Natural killer cell (primary cell): Measurements from ENCODE around the gene CNOT1. TPM values are rescaled to one million over a fixed set of nuclear protein-coding genes. Genes with fewer than 3 reads are reported as not detected.
A peak's percentile ranks its signal among the peaks of the same experiment; 100 is the strongest.
"Not testable (repeated sequence)": the region's sequence is repeated elsewhere in the genome, so short reads cannot be mapped to it uniquely, and the experiment has no call there.

Source experiments
- ATAC-seq, 3 donors: fragments of 150-1000 bp in 2 of 3; fragments of 200-7000 bp in 1 of 3; cut with Tn5 transposase; 1 replicate in 1 of 3; 2 replicates in 2 of 3; pipeline ENCODE4 v1.10.0; 2021; ENCODE audit warnings: mild to moderate bottlenecking in 2 of 3, moderate library complexity in 2 of 3
- DNase-seq, 2 donors: peaks; one replicate each; pipeline versions ENCODE4 v3.0.0 to v3.0.0-alpha.2; 2013 to 2021; ENCODE audit warnings: mixed read lengths in 1 of 2
- H3K27ac ChIP-seq: one replicate; pipeline ENCODE4 v1.5.1; 2013; ENCODE audit warnings: mild to moderate bottlenecking, low read length
- H3K27me3 ChIP-seq: one replicate; pipeline ENCODE4 v1.6.1; 2013; ENCODE audit warnings: low read length; ENCODE audit not compliant: control insufficient read depth, insufficient read depth
- H3K36me3 ChIP-seq: one replicate; pipeline ENCODE4 v1.6.1; 2013; ENCODE audit warnings: low read length; ENCODE audit not compliant: control insufficient read depth, insufficient read depth
- H3K4me1 ChIP-seq: one replicate; pipeline ENCODE4 v1.6.1; 2013; ENCODE audit warnings: low read length; ENCODE audit not compliant: control insufficient read depth, insufficient read depth
- H3K4me3 ChIP-seq: one replicate; pipeline ENCODE4 v1.5.1; 2013; ENCODE audit warnings: low read length
- H3K9me3 ChIP-seq: one replicate; pipeline ENCODE4 v1.6.1; 2013; ENCODE audit warnings: low read length; ENCODE audit not compliant: control insufficient read depth, insufficient read depth
- H3K27ac Mint-ChIP-seq, 2 donors: one replicate each; pipeline ENCODE4 v1.8.0; 2022; ENCODE audit warnings: mild to moderate bottlenecking in 2 of 2, mixed read lengths in 2 of 2, moderate library complexity in 1 of 2
- H3K27me3 Mint-ChIP-seq, 2 donors: one replicate each; pipeline ENCODE4 v1.8.0; 2022; ENCODE audit warnings: low read depth in 2 of 2, mixed read lengths in 2 of 2
- H3K36me3 Mint-ChIP-seq: one replicate; pipeline ENCODE4 v1.8.0; 2022; ENCODE audit warnings: mixed read lengths
- H3K4me1 Mint-ChIP-seq, 2 donors: one replicate each; pipeline ENCODE4 v1.8.0; 2022; ENCODE audit warnings: mixed read lengths in 2 of 2
- H3K4me3 Mint-ChIP-seq: one replicate; pipeline ENCODE4 v1.8.0; 2022; ENCODE audit warnings: mild to moderate bottlenecking, moderate library complexity, mixed read lengths
- H3K9me3 Mint-ChIP-seq, 2 donors: one replicate each; pipeline ENCODE4 v1.8.0; 2022; ENCODE audit warnings: mixed read lengths in 2 of 2
- WGBS: methylation state at CpG from one replicate; pipeline ENCODE4 v1.1.7; 2013; ENCODE audit warnings: missing lambda C conversion rate; ENCODE audit not compliant: insufficient coverage; 5-methylcytosine and 5-hydroxymethylcytosine counted together
- intact Hi-C: fragments of 100-400 bp; cut with micrococcal nuclease; formaldehyde crosslinking; loops from one replicate; pipeline ENCODE4 v1.14.2; 2022
- total RNA-seq, 4 donors: library from RNA; stranded (reverse); fragments of 120-200 nt in 1 of 4; gene quantifications; one replicate each; pipeline versions ENCODE4 v1.2.3 to v1.2.4, GENCODE V29; 2013 to 2022
- TF ChIP-seq, protein P1 (sequence below): fragments of 200-600 bp; IDR thresholded peaks from one replicate; pipeline ENCODE4 v1.8.0; 2022; ENCODE audit warnings: antibody characterized with exemption

The CNOT1 gene
- total RNA-seq, 3 donors from 2014 or later (not counting 1 experiment from before 2014, with no cell fraction given): 242 to 275 (median 249) TPM

DNA sequence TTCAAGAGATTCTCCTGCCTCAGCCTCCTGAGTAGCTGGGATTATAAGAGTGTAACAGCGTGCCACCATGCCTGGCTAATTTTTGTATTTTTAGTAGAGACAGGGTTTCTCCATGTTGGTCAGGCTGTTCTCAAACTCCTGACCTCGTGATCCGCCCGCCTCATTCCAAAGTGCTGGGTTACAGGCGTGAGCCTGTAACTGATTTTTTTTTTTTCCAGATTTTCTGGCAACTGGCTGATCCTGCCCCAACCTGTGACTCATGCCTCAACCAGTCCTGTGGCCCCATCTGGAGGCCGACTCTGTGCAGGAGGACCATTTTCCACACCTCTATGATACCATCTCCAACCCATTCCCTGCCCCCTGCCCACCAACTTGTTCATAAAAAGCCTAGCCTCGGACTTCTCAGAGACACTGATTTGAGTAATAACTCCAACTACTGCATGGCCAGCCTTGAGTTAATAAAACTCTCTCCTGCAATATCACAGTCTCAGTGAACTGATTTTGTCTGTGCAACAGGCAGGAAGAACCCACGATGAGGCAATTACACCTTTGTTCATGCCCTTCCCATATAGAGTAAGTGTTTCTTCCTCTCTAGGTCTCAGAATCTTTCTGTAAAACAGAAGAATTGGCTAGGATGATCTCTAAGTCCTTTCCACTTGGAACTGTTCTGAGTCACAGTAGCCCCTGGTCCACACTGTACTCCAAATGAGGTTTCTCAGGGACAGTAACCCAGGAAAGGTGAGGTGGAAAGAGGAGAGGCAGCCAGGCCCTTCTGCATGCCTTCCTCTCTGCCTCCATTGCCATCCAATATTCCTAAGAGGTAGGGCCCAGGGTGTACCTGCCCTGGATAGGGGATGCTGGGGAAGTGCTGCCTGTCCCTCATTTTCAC is 8.8 kb upstream of the CNOT1 start:
- ATAC-seq: no peak
- TF ChIP-seq, protein P1, sequence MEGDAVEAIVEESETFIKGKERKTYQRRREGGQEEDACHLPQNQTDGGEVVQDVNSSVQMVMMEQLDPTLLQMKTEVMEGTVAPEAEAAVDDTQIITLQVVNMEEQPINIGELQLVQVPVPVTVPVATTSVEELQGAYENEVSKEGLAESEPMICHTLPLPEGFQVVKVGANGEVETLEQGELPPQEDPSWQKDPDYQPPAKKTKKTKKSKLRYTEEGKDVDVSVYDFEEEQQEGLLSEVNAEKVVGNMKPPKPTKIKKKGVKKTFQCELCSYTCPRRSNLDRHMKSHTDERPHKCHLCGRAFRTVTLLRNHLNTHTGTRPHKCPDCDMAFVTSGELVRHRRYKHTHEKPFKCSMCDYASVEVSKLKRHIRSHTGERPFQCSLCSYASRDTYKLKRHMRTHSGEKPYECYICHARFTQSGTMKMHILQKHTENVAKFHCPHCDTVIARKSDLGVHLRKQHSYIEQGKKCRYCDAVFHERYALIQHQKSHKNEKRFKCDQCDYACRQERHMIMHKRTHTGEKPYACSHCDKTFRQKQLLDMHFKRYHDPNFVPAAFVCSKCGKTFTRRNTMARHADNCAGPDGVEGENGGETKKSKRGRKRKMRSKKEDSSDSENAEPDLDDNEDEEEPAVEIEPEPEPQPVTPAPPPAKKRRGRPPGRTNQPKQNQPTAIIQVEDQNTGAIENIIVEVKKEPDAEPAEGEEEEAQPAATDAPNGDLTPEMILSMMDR: no peak

DNA sequence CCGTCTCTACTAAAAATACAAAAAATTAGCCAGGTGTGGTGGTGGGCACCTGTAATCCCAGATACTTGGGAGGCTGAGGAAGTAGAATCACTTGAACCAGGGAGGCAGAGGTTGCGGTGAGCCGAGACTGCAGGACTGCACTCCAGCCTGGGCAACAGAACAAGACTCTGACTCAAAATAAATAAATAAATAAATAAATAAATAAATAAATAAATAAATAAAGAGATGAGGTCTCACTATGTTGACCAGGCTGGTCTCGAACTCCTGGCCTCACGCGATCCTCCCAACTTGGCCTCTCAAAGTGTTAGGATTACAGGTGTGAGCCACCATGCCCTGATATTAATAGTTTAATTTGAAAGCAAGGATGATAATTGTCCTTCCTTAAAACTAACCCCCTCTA is 7.4 kb upstream of the CNOT1 start:
- H3K36me3 ChIP-seq, intact Hi-C loops, ATAC-seq, H3K36me3 Mint-ChIP-seq, H3K9me3 ChIP-seq, H3K27ac ChIP-seq, H3K27ac Mint-ChIP-seq, H3K4me1 Mint-ChIP-seq, H3K4me3 ChIP-seq, DNase-seq, H3K4me1 ChIP-seq, H3K27me3 ChIP-seq, H3K9me3 Mint-ChIP-seq, H3K4me3 Mint-ChIP-seq: not testable (repeated sequence)
- H3K27me3 Mint-ChIP-seq: peaks cover 0 to 11% of the 10 kb centered on the region in 2 donors
- WGBS: 100% methylated on average over 2 of the region's 6 CpGs

More for the DNA sequence above, 8.8 kb upstream of the CNOT1 start:
- intact Hi-C loops: no loop called here
- Mint-ChIP-seq H3K36me3 (no peaks in the 10 kb centered on the region), H3K4me1 (no peaks in the 10 kb centered on the region), H3K27ac (no peak overlapping the region), H3K27me3 (peaks cover 0 to 11% of the 10 kb centered on the region in 2 donors), H3K9me3 (no peaks in the 10 kb centered on the region), H3K4me3 (no peak overlapping the region)
- Histone ChIP-seq H3K36me3 (no peaks in the 10 kb centered on the region), H3K27ac (no peak overlapping the region), H3K4me3 (no peak overlapping the region), H3K27me3 (no peaks in the 10 kb centered on the region), H3K4me1 (no peaks in the 10 kb centered on the region), H3K9me3 (no peaks in the 10 kb centered on the region)
- 86% methylated on average over 7 of the region's 8 CpGs for WGBS
- DNase-seq: peak in 1 of 2 donors; percentile 27

DNA sequence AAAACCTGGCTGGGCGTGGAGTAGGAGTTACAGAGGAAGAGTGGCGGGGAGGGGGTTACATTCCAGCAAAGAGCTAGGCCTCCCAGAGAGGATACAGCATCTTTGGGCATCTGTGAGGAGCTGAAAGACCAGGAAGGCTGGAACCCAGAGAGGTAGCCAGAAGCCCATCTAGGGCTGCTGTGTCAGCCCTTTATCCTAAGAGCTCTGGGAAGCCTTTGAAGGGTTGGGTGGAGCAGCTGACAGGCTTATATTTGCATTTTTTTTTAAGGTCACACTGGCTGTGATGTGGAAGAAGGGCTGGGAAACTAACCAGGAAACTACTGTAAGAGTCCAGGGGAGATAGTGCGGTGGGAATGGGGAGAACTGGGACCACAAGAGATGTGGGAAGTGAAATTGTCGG is 6.8 kb upstream of the CNOT1 start:
- DNase-seq (no peak), ATAC-seq (no peak)
- Mint-ChIP-seq H3K36me3 (no peaks in the 10 kb centered on the region), H3K27ac (no peak overlapping the region), H3K4me1 (no peaks in the 10 kb centered on the region), H3K4me3 (no peak overlapping the region), H3K9me3 (no peaks in the 10 kb centered on the region), H3K27me3 (peaks cover 0 to 11% of the 10 kb centered on the region in 2 donors)
- Histone ChIP-seq H3K27me3 (no peaks in the 10 kb centered on the region), H3K9me3 (no peaks in the 10 kb centered on the region), H3K27ac (no peak overlapping the region), H3K4me3 (no peak overlapping the region), H3K36me3 (no peaks in the 10 kb centered on the region), H3K4me1 (no peaks in the 10 kb centered on the region)
- TF ChIP-seq, protein P1: no peak
- intact Hi-C loops: no loop called here
- WGBS: 77% methylated on average over 4 of the region's 4 CpGs

DNA sequence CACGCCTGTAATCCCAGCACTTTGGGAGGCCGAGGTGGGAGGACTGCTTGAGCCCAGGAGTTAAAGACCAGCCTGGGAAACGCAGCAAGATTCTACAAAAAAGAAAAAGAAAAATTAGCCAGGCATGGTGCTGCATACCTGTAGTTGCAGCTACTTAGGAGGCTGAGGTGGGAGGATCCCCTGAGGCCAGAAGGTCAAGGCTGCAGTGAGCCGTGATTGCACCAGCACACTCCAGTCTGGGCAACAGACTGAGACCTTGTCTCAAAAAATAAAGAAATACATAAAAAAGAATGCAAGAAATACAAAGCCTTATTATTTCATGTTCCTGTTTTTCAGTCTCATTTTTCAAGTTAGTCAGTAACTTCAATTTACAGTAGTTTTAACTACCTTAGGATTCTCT is 5.9 kb upstream of the CNOT1 start:
- H3K36me3 ChIP-seq: no peaks in the 10 kb centered on the region
- H3K4me3 ChIP-seq: no peak overlapping the region
- H3K27ac ChIP-seq: no peak overlapping the region
- Mint-ChIP-seq H3K36me3 (no peaks in the 10 kb centered on the region), H3K9me3 (no peaks in the 10 kb centered on the region), H3K27me3 (peaks cover 0 to 11% of the 10 kb centered on the region in 2 donors), H3K4me1 (peaks cover 2 to 3% of the 10 kb centered on the region in 2 donors), H3K27ac (no peak overlapping the region), H3K4me3 (no peak overlapping the region)
- H3K4me1 ChIP-seq: peaks cover 3% of the 10 kb centered on the region
- no peaks in the 10 kb centered on the region for H3K9me3 ChIP-seq
- TF ChIP-seq, protein P1: no peak
- intact Hi-C loops: no loop called here
- DNase-seq (no peak), ATAC-seq (no peak)
- 91% methylated on average over 4 of the region's 4 CpGs for WGBS
- H3K27me3 ChIP-seq: no peaks in the 10 kb centered on the region
